GM15510 (cell line): ENCODE results near the gene COL4A2.

ENCODE experiments used
- POLR2A ChIP-seq: IDR thresholded peaks from 3 replicates; pipeline ENCODE4 v1.6.1; 2011; ENCODE audit warnings: borderline replicate concordance; ENCODE audit not compliant: insufficient read length; ENCODE audit errors: extremely low read depth

COL4A2 gene

DNA sequence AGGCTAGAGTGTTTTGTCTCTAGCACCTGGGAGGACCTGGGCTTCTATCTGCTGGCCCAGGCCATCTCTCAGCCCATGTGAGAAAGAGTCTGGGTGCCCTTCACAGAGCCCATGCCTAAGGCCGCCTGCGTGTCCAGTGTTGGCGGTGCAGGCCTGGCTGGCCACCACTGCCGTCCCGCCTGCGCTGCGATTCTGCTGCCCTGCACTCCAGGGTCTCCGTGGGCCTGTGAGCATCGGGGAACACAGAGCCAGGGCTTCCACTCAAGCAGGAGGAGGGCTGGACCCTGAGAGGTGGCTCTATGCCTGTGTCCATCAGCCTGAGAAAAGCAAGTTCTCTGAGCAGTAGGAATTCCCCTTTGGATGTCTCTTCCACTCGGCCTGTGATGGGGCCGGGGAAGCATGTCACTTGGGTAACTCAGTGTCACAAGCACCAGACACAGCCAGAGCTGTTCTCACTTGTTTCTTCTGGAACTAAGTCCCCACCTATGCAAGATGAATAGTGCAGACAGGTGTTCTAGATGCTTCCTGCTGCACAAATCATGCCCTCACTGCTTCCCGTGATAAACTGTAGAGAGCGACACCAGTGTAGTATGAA is 160.5 kb downstream of the COL4A2 start:
- no peak for TF ChIP-seq POLR2A

- TF ChIP-seq POLR2A, result no peak
Observed at GRCh38 chr13:110468986-110469495, 162.0 kb downstream of the COL4A2 start.

DNA sequence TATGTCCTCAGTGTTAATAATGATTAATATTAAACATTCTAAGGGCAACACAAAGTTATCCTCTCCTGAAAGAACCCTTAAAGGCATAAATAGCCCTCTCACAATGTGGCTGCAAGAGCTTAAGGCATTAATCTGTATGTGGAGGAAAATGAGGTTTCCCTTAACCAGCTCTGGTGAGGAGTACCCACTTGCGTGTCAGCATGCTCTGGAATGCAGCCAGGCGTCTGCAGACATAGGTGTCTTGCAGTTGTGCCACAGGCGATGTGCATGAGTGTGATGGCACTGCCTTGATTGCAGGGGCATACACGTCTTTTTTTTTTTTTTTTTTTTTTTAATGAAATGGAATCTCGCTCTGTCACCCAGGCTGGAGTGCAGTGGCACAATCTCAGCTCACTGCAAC is 162.5 kb downstream of the COL4A2 start:
- TF ChIP-seq POLR2A, result no peak

GRCh38 chr13:110470272-110471009 is 163.4 kb downstream of the COL4A2 start:
- no peak for TF ChIP-seq POLR2A

GRCh38 chr13:110471156-110471832 is 164.2 kb downstream of the COL4A2 start:
- no peak for TF ChIP-seq POLR2A

DNA sequence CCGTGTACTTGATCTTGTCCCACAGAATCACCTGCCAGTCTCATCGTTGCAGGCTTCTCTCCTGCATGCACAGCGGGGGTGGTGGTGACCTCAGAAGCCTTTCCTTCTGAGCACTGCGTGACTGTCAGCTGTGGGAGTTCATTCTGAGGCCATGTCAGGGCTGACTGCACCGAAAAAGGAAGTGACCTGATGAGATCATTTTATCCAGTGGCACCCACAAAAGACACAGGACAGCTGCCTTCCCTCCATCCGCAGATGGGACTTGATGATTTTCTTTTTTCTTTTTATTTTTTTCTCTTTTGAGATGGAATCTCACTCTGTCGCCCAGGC is 164.7 kb downstream of the COL4A2 start:
- no peak for TF ChIP-seq POLR2A

GRCh38 chr13:110472904-110473563 is 165.9 kb downstream of the COL4A2 start:
- no peak for TF ChIP-seq POLR2A

GRCh38 chr13:110474713-110475112 is 167.6 kb downstream of the COL4A2 start:
- no peak for TF ChIP-seq POLR2A

DNA sequence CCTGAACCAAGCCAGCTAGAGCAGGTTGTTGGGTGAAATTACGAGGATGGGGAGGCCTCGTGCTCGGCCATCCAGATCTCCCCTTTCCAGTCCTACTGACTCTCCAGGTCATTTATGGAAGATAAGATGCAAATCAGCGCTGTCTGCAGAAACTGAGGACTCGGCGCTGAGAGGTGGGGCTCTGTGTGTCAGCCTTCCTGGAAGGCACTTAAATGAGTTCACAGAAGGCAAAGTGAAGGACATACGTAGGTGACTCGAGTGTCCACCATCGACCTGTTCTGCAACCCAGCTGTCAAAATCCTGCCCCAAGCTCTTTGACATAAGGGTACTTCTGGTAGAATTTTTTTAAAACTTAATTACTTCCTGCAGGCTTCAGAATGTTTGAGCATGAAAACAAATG is 168.0 kb downstream of the COL4A2 start:
- TF ChIP-seq POLR2A, result no peak

GRCh38 chr13:110475550-110476219 is 168.6 kb downstream of the COL4A2 start:
- no peak for TF ChIP-seq POLR2A

GRCh38 chr13:110476220-110476617 is 169.1 kb downstream of the COL4A2 start:
- TF ChIP-seq POLR2A, result no peak

GRCh38 chr13:110477706-110478245 is 170.7 kb downstream of the COL4A2 start:
- TF ChIP-seq POLR2A, result no peak

DNA sequence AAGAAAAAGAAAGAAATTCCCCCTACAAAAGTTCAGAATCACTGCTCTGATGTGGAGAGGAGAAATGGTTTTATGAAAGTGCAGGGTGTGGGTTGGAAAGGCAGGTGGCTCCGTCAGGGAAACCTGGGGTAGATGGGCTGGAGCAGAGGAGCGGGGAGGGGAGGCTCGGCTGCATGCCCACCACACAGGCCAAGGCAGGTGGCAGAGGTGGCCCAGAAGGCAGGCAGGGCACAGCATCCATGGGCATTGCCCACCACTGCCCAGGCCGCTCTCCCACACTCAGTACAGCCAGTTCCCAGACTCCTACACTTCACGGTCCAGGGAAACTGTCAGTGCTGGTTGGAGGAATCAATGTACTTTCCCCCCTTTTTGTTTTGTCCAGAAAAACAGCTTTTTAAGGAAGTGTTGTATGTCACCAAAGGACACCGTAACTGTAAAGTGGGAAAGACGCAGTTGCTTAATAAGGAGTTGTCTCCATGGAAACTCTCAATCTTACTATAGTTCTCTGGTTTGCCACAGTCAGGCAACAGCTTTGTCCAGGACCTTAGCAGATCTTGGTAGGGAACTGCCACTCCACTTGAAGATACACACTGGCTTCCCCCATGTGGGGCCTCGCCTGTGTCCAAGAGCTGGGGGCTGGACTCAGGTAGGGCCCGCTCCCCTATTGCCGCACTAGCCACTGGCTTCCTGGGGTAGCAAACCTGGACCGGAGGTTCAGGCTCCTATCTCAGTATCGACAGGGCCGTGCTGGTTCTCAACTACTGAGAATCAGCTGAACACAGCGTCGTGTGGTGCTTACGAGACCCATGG is 171.5 kb downstream of the COL4A2 start:
- no peak for TF ChIP-seq POLR2A

- TF ChIP-seq POLR2A, result no peak
Observed at GRCh38 chr13:110479215-110479545, 172.1 kb downstream of the COL4A2 start.
